ENCODE measurements around the gene UGT1A7.

Gene UGT1A7

DNA sequence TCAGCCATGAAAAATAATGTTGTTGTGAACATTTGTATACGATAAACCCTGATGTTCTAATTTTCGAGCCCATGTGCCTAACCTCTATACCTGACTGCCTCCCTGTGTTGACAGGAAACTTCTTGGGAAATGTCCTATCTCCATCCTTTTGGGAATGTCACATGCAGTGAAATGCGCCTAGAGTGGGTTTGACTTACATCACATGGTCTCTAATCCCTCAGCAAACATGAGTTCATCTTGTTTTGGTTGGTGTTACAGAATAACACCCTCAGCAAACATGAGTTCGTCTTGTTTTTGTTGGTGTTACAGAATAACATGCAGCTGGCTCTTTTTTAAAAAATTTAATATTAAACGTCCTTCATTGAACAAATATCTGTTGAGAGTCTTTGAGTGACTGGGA, 6.6 kb downstream of the UGT1A7 start:
- TF ChIP-seq, protein P1, sequence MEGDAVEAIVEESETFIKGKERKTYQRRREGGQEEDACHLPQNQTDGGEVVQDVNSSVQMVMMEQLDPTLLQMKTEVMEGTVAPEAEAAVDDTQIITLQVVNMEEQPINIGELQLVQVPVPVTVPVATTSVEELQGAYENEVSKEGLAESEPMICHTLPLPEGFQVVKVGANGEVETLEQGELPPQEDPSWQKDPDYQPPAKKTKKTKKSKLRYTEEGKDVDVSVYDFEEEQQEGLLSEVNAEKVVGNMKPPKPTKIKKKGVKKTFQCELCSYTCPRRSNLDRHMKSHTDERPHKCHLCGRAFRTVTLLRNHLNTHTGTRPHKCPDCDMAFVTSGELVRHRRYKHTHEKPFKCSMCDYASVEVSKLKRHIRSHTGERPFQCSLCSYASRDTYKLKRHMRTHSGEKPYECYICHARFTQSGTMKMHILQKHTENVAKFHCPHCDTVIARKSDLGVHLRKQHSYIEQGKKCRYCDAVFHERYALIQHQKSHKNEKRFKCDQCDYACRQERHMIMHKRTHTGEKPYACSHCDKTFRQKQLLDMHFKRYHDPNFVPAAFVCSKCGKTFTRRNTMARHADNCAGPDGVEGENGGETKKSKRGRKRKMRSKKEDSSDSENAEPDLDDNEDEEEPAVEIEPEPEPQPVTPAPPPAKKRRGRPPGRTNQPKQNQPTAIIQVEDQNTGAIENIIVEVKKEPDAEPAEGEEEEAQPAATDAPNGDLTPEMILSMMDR (IDR thresholded peaks at IDR 0.05), result no peak

DNA sequence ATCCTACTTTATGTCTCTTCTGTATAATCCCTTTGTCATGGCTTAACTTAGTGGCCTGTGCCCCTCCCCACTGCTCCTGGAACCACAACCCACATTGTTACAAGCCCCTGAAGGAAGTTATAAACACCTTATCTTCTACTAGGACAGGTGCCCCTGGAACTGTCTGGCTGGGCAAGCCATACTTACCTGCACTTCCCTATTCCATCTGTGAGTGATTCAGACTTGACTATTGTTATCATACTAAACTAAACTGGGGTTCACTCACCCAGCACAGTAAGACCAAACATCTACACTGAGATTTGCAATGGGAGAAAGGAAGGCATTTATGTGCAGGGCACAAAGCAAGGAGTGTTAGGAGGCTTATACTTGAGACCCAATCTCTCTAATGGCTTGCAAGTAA, 7.3 kb downstream of the UGT1A7 start:
- TF ChIP-seq, protein P1 (IDR thresholded peaks at IDR 0.05), result no peak

DNA sequence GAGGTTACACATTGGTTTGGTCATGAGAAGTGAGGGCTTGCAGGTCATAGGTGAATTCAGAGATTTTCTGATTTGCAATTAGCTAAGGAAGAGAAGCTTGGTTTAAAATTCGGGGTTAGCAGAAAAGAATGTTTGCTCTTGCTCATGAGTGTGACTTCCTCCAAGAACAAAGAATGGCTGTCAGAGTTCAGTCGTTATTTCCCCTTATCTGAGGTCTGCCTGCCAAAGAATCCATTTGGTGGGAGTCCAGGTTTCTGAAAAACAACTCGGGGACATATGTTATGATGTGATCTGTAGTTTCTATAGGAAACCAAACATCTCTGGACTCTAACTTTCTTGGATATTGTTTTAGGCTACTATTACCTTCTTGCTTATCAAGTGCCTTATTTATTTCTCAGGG, 7.8 kb downstream of the UGT1A7 start:
- TF ChIP-seq, protein P1 (IDR thresholded peaks at IDR 0.05), result no peak

DNA sequence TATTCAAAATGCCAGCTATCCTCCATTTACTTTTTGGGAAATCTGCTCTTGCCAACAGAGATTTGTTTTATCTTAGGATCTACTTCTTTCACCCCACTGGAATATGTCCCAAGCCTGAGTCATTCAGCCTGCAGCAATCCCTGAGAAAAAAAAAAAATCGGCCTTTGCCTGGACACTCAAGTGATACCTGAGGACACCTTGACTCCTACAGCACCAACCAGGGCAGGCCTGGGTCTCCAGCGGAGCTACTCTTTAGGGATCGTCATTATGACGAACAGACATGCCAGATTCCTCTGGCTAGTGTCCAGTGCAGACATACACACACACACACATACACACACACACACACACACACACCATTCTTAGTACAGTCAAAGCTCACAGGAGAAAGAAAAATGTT, 8.7 kb downstream of the UGT1A7 start:
- TF ChIP-seq, protein P1 (IDR thresholded peaks at IDR 0.05), result no peak

DNA sequence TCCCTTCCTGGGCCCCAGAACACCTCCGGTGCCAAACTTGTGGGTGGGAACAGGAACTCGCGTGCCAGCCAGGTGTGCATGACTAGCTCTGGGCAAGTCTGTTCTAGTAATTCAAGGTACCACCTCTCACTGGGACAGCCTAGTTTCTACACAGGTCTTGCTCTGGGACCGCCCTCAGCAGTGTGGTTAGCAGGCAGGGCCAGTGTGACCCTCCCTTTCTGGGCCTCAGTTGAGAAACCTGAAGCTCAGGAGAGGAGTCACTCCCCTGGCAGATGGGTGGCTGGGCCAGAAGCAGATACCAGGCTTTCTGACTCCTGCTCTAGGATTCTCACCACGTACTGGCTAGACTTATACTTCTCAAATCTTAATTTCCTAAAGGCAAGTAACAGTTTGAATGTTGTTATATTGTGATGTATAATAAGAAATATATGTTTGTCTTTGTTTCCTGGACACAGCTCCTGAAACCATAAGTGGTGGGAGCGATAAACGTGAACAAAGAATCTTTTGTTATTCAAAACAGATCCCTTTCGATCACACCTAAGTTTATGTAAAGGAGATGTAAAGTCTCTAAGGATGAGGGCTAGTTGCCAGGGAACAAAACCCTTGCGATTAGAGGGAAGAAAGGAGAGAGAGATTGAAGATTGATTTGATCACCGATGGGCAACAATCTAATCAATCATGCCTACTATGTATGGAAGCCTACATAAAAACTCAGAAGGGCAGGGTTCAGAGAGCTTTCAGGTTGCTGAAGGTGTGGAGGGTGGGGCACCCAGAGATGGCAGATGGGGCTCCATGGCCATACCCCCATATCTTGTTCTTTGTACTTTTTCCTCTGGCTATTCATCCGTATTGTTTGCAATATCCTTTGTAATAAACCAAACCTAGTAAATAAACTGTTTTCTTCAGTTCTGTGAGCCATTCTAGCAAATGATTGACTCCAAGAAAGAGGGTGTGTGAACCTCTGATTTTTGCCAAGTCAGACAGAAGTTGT, 10.0 kb downstream of the UGT1A7 start:
- TF ChIP-seq, protein P1 (IDR thresholded peaks at IDR 0.05), result no peak

DNA sequence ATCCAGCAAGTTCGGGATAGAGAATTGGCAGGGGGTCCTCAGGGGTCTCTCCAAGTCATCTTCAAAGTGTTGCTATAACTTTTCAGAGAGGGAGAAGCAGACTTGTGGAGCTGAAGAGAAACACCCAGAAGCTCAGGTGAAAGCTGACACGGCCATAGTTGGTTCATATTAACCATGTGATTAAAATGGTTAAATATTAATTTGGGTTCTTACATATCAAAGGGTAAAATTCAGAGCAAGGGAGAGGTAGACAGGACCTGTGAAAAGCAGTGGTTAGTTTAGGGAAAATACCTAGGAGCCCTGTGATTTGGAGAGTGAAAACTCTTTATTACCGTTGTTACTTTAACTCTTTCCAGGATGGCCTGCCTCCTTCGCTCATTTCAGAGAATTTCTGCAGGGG, 10.9 kb downstream of the UGT1A7 start, which contains the start of gene UGT1A6:
Gene UGT1A6, plus strand, starts transcription at position 243 of the 400 bp plus-strand sequence. Its CDS starts 115 bp downstream, at position 358.
- TF ChIP-seq, protein P1 (IDR thresholded peaks at IDR 0.05), result no peak

DNA sequence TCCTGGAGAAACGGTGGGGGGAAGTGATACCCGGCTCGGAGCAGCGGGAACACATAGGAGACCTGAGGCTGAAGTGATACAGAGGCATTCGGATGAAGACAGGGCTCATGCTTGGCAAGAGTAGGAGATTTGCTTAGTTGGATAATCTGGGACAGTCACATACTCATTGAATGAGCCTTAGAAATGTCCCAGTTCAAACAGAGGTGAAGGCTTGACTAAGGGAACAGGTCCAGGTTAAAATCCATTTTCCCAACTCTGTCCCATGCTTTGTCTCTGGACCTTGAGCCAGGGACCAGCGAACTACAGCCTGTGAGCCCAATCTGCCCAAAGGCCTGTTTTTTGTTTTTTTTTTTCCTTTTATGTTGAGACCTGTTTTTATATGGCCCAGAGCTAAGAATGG, 12.3 kb downstream of the UGT1A7 start:
- TF ChIP-seq, protein P1 (IDR thresholded peaks at IDR 0.05), result no peak

All from LNCAP (cell line).